PC-3 (cell line): ENCODE measurements around the gene PTCD1. TPM values are rescaled to one million over a fixed set of nuclear protein-coding genes. Genes with fewer than 3 reads are reported as not detected.

ENCODE experiments used
- ATAC-seq: fragments of 200-7000 bp; cut with Tn5 transposase; 2 replicates; pipeline ENCODE4 v1.9.1; 2020; ENCODE audit warnings: mild to moderate bottlenecking, moderate library complexity
- BruUV-seq: library from RNA; stranded (reverse); fragments of 400-500 nt; replicated peaks from 2 replicates; lab custom pipeline; 2021; lab: Mats Ljungman, UMichigan
- CTCF ChIA-PET: fragments of 300-600 bp; sonication (Branson Sonifier 250); formaldehyde crosslinking; loops from one replicate; lab custom pipeline; 2022; ENCODE audit warnings: antibody characterized with exemption; lab: Charles Lee
- POLR2A ChIA-PET: fragments of 300-600 bp; sonication (Branson Sonifier 250); formaldehyde crosslinking; loops from one replicate; lab custom pipeline; 2022; ENCODE audit warnings: antibody characterized with exemption; ENCODE audit not compliant: unreplicated experiment; lab: Charles Lee
- DNase-seq: peaks from one replicate; pipeline ENCODE4 v3.0.0-alpha.2; 2015
- H2AFZ ChIP-seq: fragments of 300-600 bp; sonication (generic); 2 replicates; pipeline ENCODE4 v1.6.0; 2016; ENCODE audit warnings: antibody characterized with exemption, low read length
- H3F3A ChIP-seq: fragments of 300-600 bp; sonication (generic); one replicate; pipeline ENCODE4 v1.6.0; 2017; ENCODE audit warnings: antibody characterized with exemption, low read length, control low read depth, mild to moderate bottlenecking; ENCODE audit not compliant: unreplicated experiment
- H3K27ac ChIP-seq: fragments of 300-600 bp; sonication (generic); 2 replicates; pipeline ENCODE4 v1.5.1; 2016; ENCODE audit warnings: mild to moderate bottlenecking, low read length
- H3K27me3 ChIP-seq: fragments of 300-600 bp; sonication (generic); 2 replicates; pipeline ENCODE4 v1.6.1; 2016; ENCODE audit warnings: low read length, mixed read lengths
- H3K36me3 ChIP-seq: fragments of 300-600 bp; sonication (generic); 2 replicates; pipeline ENCODE4 v1.6.1; 2016; ENCODE audit warnings: low read depth, mixed run types, low read length, mixed read lengths
- H3K4me1 ChIP-seq: fragments of 300-600 bp; sonication (generic); 2 replicates; pipeline ENCODE4 v1.5.1; 2016; ENCODE audit warnings: low read length; ENCODE audit not compliant: insufficient read depth
- H3K4me2 ChIP-seq: fragments of 300-600 bp; sonication (generic); 2 replicates; pipeline ENCODE4 v1.6.0; 2016; ENCODE audit warnings: low read length
- H3K4me3 ChIP-seq: fragments of 300-600 bp; sonication (generic); 2 replicates; pipeline ENCODE4 v1.5.1; 2016; ENCODE audit warnings: mild to moderate bottlenecking, low read length, mixed read lengths
- H3K79me2 ChIP-seq: fragments of 300-600 bp; sonication (generic); 2 replicates; pipeline ENCODE4 v1.6.1; 2017; ENCODE audit warnings: low read length, mixed read lengths
- H3K9ac ChIP-seq: fragments of 300-600 bp; sonication (generic); 2 replicates; pipeline ENCODE4 v1.6.0; 2016; ENCODE audit warnings: mild to moderate bottlenecking, low read length
- H3K9me2 ChIP-seq: fragments of 300-600 bp; sonication (generic); replicated peaks from 2 replicates; pipeline ENCODE4 v1.6.1; 2016; ENCODE audit warnings: mixed run types, low read length, mixed read lengths
- H3K9me3 ChIP-seq: fragments of 300-600 bp; sonication (generic); 2 replicates; pipeline ENCODE4 v1.6.1; 2016; ENCODE audit warnings: low read length, mixed read lengths
- H4K20me1 ChIP-seq: fragments of 300-600 bp; sonication (generic); 2 replicates; pipeline ENCODE4 v1.6.1; 2016; ENCODE audit warnings: low read length, mixed read lengths
- EZH2 ChIP-seq: fragments of 300-600 bp; sonication (generic); IDR thresholded peaks from one replicate; pipeline ENCODE4 v1.6.1; 2017; ENCODE audit warnings: antibody characterized with exemption, mild to moderate bottlenecking, low read length; ENCODE audit not compliant: unreplicated experiment
- EZH2phosphoT487 ChIP-seq: fragments of 300-600 bp; sonication (generic); IDR thresholded peaks from 2 replicates; pipeline ENCODE4 v1.6.1; 2018; ENCODE audit warnings: mild to moderate bottlenecking, antibody characterized with exemption, low read length, borderline replicate concordance
- intact Hi-C: fragments of 100-400 bp; cut with micrococcal nuclease; formaldehyde crosslinking; loops from 2 replicates; pipeline ENCODE4 v1.9.0; 2023
- total RNA-seq: library from RNA; depleted of rRNA; stranded (reverse); fragments of >200 nt; gene quantifications from 2 replicates; pipeline ENCODE4 v1.2.3, GENCODE V29; 2014
- TF ChIP-seq, protein P1 (sequence below): fragments of 300-600 bp; sonication (generic); conservative IDR thresholded peaks from 2 replicates; pipeline ENCODE4 v1.5.1; 2017; ENCODE audit warnings: antibody characterized with exemption, low read depth, mild to moderate bottlenecking, low read length

PTCD1 gene
- total RNA-seq, 1 experiment from 2014 or later, result 10.4 TPM

GRCh38 chr7:99394188-99394502, 44.5 kb downstream of the PTCD1 start:
- BruUV-seq, result no TSS peak
- H3K36me3 ChIP-seq, result peaks cover 9% of the 10 kb centered on the region; the same call in 1 of the 2 replicates

GRCh38 chr7:99393355-99394187, 45.0 kb downstream of the PTCD1 start:
- no TSS peak for BruUV-seq
- no peaks in the 10 kb centered on the region for H3K4me1 ChIP-seq
- no peak overlapping the region for H3K9ac ChIP-seq
- H3F3A ChIP-seq, result no peaks in the 10 kb centered on the region
- H3K4me3 ChIP-seq, result no peak overlapping the region
- peaks cover 9% of the 10 kb centered on the region; the same call in 1 of the 2 replicates for H3K36me3 ChIP-seq
- CTCF ChIA-PET, result interaction anchor here (0.6 kb wide), 1 partner anchor 520 kb away, joined by 3 read pairs; no protein-coding TSS in a partner anchor
- 0 out of 2 replicates have a peak, but pooled peaks cover 2% of the 10 kb centered on the region for H4K20me1 ChIP-seq
- intact Hi-C loops, result no loop called here
- H3K9me2 ChIP-seq, result no peaks in the 10 kb centered on the region
- POLR2A ChIA-PET, result no interaction called here
- DNase-seq, result no peak
- no peaks in the 10 kb centered on the region for H3K79me2 ChIP-seq
- TF ChIP-seq, protein P1, sequence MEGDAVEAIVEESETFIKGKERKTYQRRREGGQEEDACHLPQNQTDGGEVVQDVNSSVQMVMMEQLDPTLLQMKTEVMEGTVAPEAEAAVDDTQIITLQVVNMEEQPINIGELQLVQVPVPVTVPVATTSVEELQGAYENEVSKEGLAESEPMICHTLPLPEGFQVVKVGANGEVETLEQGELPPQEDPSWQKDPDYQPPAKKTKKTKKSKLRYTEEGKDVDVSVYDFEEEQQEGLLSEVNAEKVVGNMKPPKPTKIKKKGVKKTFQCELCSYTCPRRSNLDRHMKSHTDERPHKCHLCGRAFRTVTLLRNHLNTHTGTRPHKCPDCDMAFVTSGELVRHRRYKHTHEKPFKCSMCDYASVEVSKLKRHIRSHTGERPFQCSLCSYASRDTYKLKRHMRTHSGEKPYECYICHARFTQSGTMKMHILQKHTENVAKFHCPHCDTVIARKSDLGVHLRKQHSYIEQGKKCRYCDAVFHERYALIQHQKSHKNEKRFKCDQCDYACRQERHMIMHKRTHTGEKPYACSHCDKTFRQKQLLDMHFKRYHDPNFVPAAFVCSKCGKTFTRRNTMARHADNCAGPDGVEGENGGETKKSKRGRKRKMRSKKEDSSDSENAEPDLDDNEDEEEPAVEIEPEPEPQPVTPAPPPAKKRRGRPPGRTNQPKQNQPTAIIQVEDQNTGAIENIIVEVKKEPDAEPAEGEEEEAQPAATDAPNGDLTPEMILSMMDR, result no peak
- no peak for TF ChIP-seq EZH2phosphoT487
- TF ChIP-seq EZH2, result no peak
- H3K9me3 ChIP-seq, result no peaks in the 10 kb centered on the region
- H3K4me2 ChIP-seq, result no peak overlapping the region
- H3K27ac ChIP-seq, result no peak overlapping the region
- H3K27me3 ChIP-seq, result no peaks in the 10 kb centered on the region
- H2AFZ ChIP-seq, result no peak overlapping the region
- ATAC-seq, result no peak

More at GRCh38 chr7:99394188-99394502, 44.5 kb downstream of the PTCD1 start:
- no peak for DNase-seq
- Histone ChIP-seq H3K27ac (no peak overlapping the region), H3K4me3 (no peak overlapping the region), H4K20me1 (0 out of 2 replicates have a peak, but pooled peaks cover 2% of the 10 kb centered on the region), H3K4me2 (no peak overlapping the region), H3K9me2 (no peaks in the 10 kb centered on the region), H3K9ac (no peak overlapping the region), H3K79me2 (no peaks in the 10 kb centered on the region), H3K27me3 (no peaks in the 10 kb centered on the region), H3F3A (no peaks in the 10 kb centered on the region), H2AFZ (no peak overlapping the region), H3K4me1 (no peaks in the 10 kb centered on the region), H3K9me3 (no peaks in the 10 kb centered on the region)
- ChIA-PET CTCF (no interaction called here), POLR2A (no interaction called here)
- intact Hi-C loops, result no loop called here
- no peak for ATAC-seq
- TF ChIP-seq, protein P1, result no peak
- TF ChIP-seq EZH2phosphoT487, result no peak
- TF ChIP-seq EZH2, result no peak
